NCI-H69 (cell line): Measurements from ENCODE around the gene EID2B.

Experiments
- DNase-seq: peaks from one replicate; lab custom pipeline; 2025; lab: John Stamatoyannopoulos, UW

EID2B gene

GRCh38 chr19:39531834-39532232 is 819 bp downstream of the EID2B start:
- DNase-seq: peak; percentile 46

- DNase-seq: no peak
Measured at GRCh38 chr19:39525205-39525604, 7.4 kb downstream of the EID2B start.

DNA sequence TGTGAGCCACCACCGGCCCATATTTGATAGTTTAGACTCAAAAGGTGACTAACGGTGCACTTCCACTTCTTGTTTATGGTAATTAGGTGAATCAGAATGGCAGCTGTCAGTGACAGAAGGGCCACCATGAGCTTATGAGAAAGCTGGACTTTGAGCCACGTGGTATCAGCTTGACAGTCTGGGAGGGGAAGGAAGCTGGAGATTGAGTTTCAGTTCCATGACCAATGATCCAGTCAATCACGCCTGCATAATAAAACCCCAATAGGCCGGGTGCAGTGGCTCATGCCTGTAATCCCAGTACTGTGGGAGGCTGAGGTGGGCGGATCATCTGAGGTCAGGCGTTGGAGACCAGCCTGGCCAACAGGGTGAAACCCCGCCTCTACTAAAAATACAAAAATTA is 8.2 kb downstream of the EID2B start:
- no peak for DNase-seq

DNA sequence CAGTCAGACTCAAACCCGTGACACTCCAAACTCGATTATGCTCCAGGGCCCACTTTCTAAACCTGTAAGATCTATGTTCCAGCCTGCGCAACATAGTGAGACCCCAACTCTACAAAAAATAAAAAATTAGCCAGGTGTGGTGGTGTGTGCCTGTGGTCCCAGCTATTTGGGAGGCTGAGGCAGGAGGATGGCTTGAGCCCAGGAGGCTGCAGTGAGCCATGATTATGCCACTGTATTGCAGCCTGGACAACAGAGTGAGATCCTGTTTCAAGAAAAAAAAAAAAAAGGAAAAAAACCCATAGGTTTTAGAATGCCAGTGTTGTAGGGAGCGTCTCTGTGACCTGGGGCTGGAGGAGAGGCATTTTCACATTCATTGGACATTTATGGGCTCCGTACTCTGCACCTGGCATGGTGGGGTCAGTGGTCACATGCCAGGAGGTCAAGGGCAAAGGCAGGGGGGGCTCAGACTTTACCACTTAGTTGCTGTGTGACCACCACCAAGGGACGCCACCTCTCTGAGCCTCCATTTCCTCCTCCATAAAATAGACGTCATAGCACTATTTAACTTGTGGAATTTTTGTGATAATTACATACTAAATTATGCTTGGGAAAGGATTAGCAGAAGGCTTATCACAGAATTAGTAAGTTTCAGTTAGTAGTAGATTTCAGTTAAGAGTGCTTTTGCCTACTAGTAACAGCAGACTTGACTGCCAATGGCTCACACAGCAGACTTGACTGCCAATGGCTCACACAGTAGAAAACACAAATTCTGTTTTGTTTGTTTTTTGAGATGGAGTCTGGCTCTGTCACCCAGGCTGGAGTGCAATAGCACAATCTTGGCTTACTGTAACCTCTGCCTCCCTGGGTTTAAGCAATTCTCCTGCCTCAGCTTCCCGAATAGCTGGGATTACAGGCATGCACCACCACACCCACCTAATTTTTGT is 11.8 kb downstream of the EID2B start:
- no peak for DNase-seq

DNA sequence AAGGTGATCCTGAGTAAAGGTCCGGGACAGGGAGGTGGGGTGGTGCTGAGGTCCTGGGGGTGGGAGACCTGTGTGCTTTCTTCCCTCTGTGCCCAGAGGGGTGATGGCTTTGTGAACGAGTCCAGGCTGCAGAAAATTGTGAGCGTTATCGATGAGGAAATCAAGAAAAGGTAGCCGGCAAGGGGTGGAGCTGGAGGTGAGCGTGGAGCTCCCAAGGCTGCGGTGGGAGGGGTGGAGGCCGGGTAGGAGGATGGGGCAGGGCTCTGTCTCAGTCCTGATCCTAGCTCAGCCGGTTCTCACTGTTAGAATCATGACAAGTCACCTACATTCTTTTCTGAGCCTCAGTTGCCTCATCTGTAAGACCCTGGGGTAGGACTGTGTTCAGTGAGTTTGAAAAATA is 13.7 kb downstream of the EID2B start:
- no peak for DNase-seq

- no peak for DNase-seq
Measured at GRCh38 chr19:39518458-39518857, 14.2 kb downstream of the EID2B start.

GRCh38 chr19:39517432-39517831 is 15.2 kb downstream of the EID2B start:
- DNase-seq: no peak

DNA sequence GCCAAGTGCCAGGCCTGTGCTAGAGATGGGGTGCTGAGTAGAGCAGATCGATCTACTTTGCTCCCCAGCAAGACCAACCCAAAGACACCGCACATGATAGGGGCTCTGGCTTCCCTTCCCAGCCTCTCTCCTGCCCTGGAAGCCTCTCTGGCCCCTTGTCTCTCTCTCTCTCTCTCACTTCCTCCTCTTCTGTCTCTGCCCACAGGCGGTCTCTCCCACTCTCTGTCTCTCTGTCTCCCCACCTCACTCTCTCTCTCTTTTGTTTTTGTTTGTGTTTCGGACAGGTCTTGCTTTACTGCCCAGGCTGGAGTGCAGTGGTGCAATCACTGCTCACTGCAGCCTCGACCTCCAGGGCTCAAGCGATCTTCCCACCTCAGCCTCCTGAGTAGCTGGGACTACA is 16.4 kb downstream of the EID2B start:
- DNase-seq: no peak

DNA sequence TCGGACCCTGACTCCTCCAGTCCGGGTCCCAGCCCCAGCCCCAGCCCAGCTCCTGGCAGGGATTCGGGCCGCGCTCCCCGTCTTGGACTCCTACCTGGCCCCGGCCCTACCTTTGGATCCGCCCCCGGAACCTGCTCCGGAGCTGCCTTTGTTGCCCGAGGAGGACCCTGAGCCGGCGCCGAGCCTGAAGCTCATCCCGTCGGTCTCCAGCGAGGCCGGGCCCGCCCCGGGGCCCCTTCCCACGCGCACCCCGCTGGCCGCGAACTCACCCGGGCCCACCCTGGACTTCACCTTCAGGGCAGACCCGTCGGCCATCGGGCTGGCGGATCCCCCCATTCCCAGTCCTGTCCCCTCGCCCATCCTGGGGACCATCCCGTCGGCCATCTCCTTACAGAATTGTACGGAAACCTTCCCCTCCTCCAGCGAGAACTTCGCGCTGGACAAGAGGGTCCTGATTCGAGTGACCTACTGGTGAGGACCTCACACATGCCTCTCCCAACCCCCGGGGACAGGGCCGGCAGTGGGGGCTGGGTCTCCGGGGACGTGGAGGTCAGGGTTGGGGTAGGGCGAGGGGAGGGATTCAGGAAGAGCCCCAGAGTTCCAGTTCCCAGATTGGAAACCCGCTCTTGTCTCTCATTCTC is 17.0 kb downstream of the EID2B start:
- DNase-seq: peak; percentile 70

DNA sequence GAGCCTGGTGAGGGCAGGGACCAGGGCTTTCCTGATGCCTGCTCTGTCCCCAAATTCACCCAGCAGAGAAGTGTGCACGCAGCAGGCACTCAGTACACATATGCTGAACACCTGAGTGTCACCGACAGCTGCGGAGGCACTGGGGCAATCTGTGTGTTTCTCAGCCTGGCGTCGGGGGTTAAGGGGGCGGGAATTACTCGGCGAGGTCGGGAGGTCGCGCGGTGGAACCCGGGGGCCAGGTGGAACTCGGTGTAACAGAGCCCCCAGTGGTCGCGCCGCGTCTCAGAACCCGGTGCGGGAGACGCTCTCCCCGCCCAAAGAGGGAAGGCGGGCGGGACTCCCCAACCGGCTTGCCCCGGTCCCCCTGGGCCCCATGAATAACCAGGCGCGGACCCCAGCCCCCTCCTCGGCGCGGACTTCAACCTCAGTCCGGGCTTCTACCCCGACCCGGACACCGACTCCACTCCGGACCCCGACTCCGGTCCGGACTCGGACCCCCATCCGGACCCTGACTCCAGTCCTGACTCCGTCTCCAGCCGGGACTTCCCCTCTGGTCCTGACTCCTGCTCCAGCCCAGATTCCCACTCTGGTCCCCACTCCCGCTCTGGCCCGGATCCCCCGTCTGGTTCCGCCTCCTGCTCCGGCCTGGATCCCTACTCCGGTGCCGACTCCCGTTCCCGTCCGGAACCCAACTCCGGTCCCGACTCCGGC is 17.7 kb downstream of the EID2B start, which contains the start of gene SELENOV:
SELENOV (plus strand) TSS at position 300 of the 711 bp plus-strand sequence; CDS start at position 374, 74 bp downstream.
- peak; percentile 70 for DNase-seq

GRCh38 chr19:39512988-39513387 is 19.7 kb downstream of the EID2B start:
- no peak for DNase-seq

GRCh38 chr19:39509233-39509632 is 23.4 kb downstream of the EID2B start:
- no peak for DNase-seq

DNA sequence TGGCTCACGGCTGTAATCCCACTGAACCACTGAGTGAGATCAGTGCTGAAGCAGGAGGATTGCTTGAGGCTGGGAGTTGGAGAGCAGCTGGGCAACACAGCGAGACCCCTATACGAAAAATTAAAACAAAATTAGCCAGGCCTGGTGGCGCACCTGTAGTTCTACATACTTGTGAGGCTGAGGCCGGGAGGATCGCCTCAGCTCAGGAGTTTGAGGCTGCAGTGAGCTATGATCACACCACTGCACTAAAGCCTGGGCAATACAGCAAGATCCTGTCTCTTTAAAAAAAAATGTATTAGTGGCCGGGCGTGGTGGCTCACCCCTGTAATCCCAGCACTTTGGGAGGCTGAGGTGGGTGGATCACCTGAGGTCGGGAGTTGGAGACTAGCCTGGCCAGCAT is 24.0 kb downstream of the EID2B start:
- DNase-seq: no peak

- DNase-seq: peak; percentile 47
Measured at GRCh38 chr19:39507715-39508364, 24.8 kb downstream of the EID2B start.

DNA sequence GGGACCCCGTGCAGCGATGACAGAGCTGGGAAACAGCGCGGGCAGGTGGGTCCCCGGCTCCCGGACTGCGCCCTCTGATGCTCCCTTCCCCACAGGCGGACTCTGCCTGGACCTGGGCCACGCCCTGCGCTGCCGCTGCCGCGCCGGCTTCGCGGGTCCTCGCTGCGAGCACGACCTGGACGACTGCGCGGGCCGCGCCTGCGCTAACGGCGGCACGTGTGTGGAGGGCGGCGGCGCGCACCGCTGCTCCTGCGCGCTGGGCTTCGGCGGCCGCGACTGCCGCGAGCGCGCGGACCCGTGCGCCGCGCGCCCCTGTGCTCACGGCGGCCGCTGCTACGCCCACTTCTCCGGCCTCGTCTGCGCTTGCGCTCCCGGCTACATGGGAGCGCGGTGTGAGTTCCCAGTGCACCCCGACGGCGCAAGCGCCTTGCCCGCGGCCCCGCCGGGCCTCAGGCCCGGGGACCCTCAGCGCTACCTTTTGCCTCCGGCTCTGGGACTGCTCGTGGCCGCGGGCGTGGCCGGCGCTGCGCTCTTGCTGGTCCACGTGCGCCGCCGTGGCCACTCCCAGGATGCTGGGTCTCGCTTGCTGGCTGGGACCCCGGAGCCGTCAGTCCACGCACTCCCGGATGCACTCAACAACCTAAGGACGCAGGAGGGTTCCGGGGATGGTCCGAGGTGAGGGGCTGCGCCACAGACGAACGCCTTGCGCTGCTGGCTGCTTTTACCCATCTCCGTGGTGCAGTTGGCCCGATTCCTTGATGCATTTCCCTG is 25.5 kb downstream of the EID2B start:
- peak; percentile 97 for DNase-seq

DNA sequence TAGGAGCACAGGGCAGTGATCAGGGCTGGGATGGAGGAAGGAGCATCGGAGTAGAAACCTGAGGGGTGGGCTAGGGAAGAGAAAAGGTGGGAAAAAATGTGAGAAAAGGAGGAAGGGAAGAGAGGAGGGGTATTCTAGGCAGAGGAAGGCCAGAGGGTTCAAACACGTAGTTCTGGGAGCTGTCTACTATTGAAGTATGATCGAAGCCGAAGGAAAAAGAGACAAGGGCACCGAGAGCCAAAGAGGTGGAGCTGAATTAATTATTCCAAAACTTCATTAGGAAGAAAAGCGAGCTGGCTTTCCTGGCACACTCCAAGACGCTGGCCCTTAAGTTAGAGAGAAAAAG is 26.1 kb downstream of the EID2B start:
- DNase-seq: no peak

- DNase-seq: no peak
Measured at GRCh38 chr19:39502640-39503417, 29.8 kb downstream of the EID2B start.

- DNase-seq: no peak
Measured at GRCh38 chr19:39501340-39501739, 31.3 kb downstream of the EID2B start.

- no peak for DNase-seq
Measured at GRCh38 chr19:39500543-39500942, 32.1 kb downstream of the EID2B start.

GRCh38 chr19:39499932-39500331 is 32.7 kb downstream of the EID2B start:
- no peak for DNase-seq
